SKM-1 (cell line): ENCODE measurements around the gene TRIM15.

ENCODE experiments used
- DNase-seq: peaks from one replicate; lab custom pipeline; 2025; ENCODE audit not compliant: unreplicated experiment; lab: John Stamatoyannopoulos, UW

TRIM15 gene

GRCh38 chr6:30144811-30145210, 18.5 kb upstream of the TRIM15 start:
- DNase-seq: no peak

- DNase-seq: no peak
Measured at GRCh38 chr6:30145818-30146217, 17.5 kb upstream of the TRIM15 start.

- DNase-seq: no peak
Measured at GRCh38 chr6:30147096-30147495, 16.2 kb upstream of the TRIM15 start.

GRCh38 chr6:30149234-30149633, 14.1 kb upstream of the TRIM15 start:
- no peak for DNase-seq

- DNase-seq: no peak
Measured at GRCh38 chr6:30149858-30150550, 13.3 kb upstream of the TRIM15 start.

GRCh38 chr6:30150671-30151395, 12.5 kb upstream of the TRIM15 start:
- no peak for DNase-seq

- no peak for DNase-seq
Measured at GRCh38 chr6:30151580-30151979, 11.8 kb upstream of the TRIM15 start.

- DNase-seq: no peak
Measured at GRCh38 chr6:30152016-30152673, 11.2 kb upstream of the TRIM15 start.

- DNase-seq: no peak
Measured at GRCh38 chr6:30152910-30153610, 10.3 kb upstream of the TRIM15 start.

GRCh38 chr6:30154061-30154460, 9.3 kb upstream of the TRIM15 start:
- no peak for DNase-seq

GRCh38 chr6:30154709-30155519, 8.4 kb upstream of the TRIM15 start:
- DNase-seq: no peak

- DNase-seq: no peak
Measured at GRCh38 chr6:30155520-30156261, 7.7 kb upstream of the TRIM15 start.

- no peak for DNase-seq
Measured at GRCh38 chr6:30156262-30156599, 7.1 kb upstream of the TRIM15 start.

GRCh38 chr6:30156774-30157173, 6.6 kb upstream of the TRIM15 start:
- DNase-seq: no peak

- DNase-seq: no peak
Measured at GRCh38 chr6:30157581-30157980, 5.8 kb upstream of the TRIM15 start.

GRCh38 chr6:30157999-30158398, 5.3 kb upstream of the TRIM15 start:
- DNase-seq: no peak

- DNase-seq: no peak
Measured at GRCh38 chr6:30158475-30159040, 4.8 kb upstream of the TRIM15 start.

GRCh38 chr6:30160008-30160784, 3.1 kb upstream of the TRIM15 start:
- DNase-seq: no peak
